ENCODE data around the gene FZD4.
"Not testable (repeated sequence)": the region's sequence is repeated elsewhere in the genome, so short reads cannot be mapped to it uniquely, and the experiment has no call there.

GRCh38 chr11:86943505-86943904 is 11.7 kb downstream of the FZD4 start:
- TF ChIP-seq CTCF, POLR2A (IDR thresholded peaks at IDR 0.05): not testable (repeated sequence)

All from prostate gland (tissue), 2 donors.